OCI-LY7 (cell line): Measurements from ENCODE around the gene STK26. TPM values are rescaled to one million over a fixed set of nuclear protein-coding genes. Genes with fewer than 3 reads are reported as not detected.

Experiments used
- BruUV-seq: library from RNA; stranded (reverse); fragments of 400-500 nt; replicated peaks from 2 replicates; lab custom pipeline; 2021; lab: Mats Ljungman, UMichigan
- CTCF ChIA-PET: fragments of 300-600 bp; sonication (Branson Sonifier 250); formaldehyde crosslinking; loops from one replicate; lab custom pipeline; 2022; ENCODE audit warnings: antibody characterized with exemption; ENCODE audit not compliant: unreplicated experiment; lab: Charles Lee
- POLR2A ChIA-PET: fragments of 300-600 bp; sonication (Branson Sonifier 250); formaldehyde crosslinking; loops from one replicate; lab custom pipeline; 2022; ENCODE audit warnings: antibody characterized with exemption; lab: Charles Lee
- DNase-seq: peaks from one replicate; pipeline ENCODE4 v3.0.0-alpha.2; 2015; ENCODE audit warnings: low spot score
- H2AFZ ChIP-seq: fragments of 200-600 bp; sonication (generic), shearing (Covaris generic); 2 replicates; pipeline ENCODE4 v1.6.1; 2014; ENCODE audit warnings: mild to moderate bottlenecking, antibody characterized with exemption, low read length, moderate library complexity
- H3K27ac ChIP-seq: fragments of 200-600 bp; sonication (generic); 2 replicates; pipeline ENCODE4 v1.5.1; 2014; ENCODE audit warnings: mixed run types, low read depth, mild to moderate bottlenecking, moderate library complexity, low read length, inconsistent platforms; ENCODE audit not compliant: poor library complexity, severe bottlenecking
- H3K36me3 ChIP-seq: fragments of 200-600 bp; sonication (generic); 2 replicates; pipeline ENCODE4 v1.6.1; 2014; ENCODE audit warnings: mild to moderate bottlenecking, antibody characterized with exemption, low read length, moderate library complexity, mixed read lengths; ENCODE audit not compliant: insufficient read depth
- H3K4me1 ChIP-seq: fragments of 200-600 bp; sonication (generic); 2 replicates; pipeline ENCODE4 v1.5.1; 2014; ENCODE audit warnings: mild to moderate bottlenecking, low read length; ENCODE audit not compliant: insufficient read depth, poor library complexity, severe bottlenecking
- H3K4me2 ChIP-seq: fragments of 200-600 bp; sonication (generic); 2 replicates; pipeline ENCODE4 v1.6.1; 2014; ENCODE audit warnings: mild to moderate bottlenecking, low read length
- H3K4me3 ChIP-seq: fragments of 200-600 bp; sonication (generic); 2 replicates; pipeline ENCODE4 v1.5.1; 2014; ENCODE audit warnings: mild to moderate bottlenecking, low read depth, low read length; ENCODE audit not compliant: poor library complexity, severe bottlenecking
- H3K79me2 ChIP-seq: fragments of 200-600 bp; sonication (generic); 2 replicates; pipeline ENCODE4 v1.6.1; 2016; ENCODE audit warnings: low read depth, mild to moderate bottlenecking, low read length, moderate library complexity, mixed read lengths; ENCODE audit not compliant: insufficient read depth
- H3K9me2 ChIP-seq: fragments of 200-600 bp; sonication (generic); 2 replicates; pipeline ENCODE4 v1.6.1; 2016; ENCODE audit warnings: mild to moderate bottlenecking, low read length, mixed read lengths; ENCODE audit not compliant: insufficient read depth
- H3K9me3 ChIP-seq: fragments of 200-600 bp; sonication (generic); 2 replicates; pipeline ENCODE4 v1.6.1; 2014; ENCODE audit warnings: mild to moderate bottlenecking, mixed run types, low read length, mixed read lengths
- H4K20me1 ChIP-seq: fragments of 200-600 bp; sonication (generic); 2 replicates; pipeline ENCODE4 v1.6.1; 2014; ENCODE audit warnings: mild to moderate bottlenecking, antibody characterized with exemption, low read length, moderate library complexity, mixed read lengths; ENCODE audit not compliant: insufficient read depth
- CTCF ChIP-seq: fragments of 200-600 bp; sonication (generic); conservative IDR thresholded peaks from 2 replicates; pipeline ENCODE4 v1.5.1; 2014; ENCODE audit warnings: mild to moderate bottlenecking, antibody characterized with exemption, low read length, moderate library complexity, mixed read lengths
- EZH2phosphoT487 ChIP-seq: fragments of 200-600 bp; sonication (generic); IDR thresholded peaks from 2 replicates; pipeline ENCODE4 v1.6.1; 2018; ENCODE audit warnings: low read depth, borderline replicate concordance, mild to moderate bottlenecking, mixed run types, antibody characterized with exemption, low read length, moderate library complexity, mixed read lengths
- intact Hi-C: fragments of 100-400 bp; cut with micrococcal nuclease; formaldehyde crosslinking; loops from one replicate; pipeline ENCODE4 v1.10.0; 2022; ENCODE audit not compliant: unreplicated experiment
- total RNA-seq, 2 experiments: library from RNA; depleted of rRNA in 1 of 2; stranded (reverse); fragments of >200 nt in 1 of 2; shearing (Covaris generic) in 1 of 2; gene quantifications; 2 replicates each; pipeline ENCODE4 v1.2.3, GENCODE V29; 2014 to 2022

Gene STK26
- total RNA-seq, 2 experiments from 2014 or later = 28.6 to 28.8 TPM

GRCh38 chrX:131977619-131978018, 45.5 kb upstream of the STK26 start:
- ChIA-PET POLR2A (no interaction called here), CTCF (no interaction called here)
- no peak for DNase-seq
- Histone ChIP-seq H3K27ac (no peak overlapping the region), H2AFZ (no peak overlapping the region), H3K9me2 (no peaks in the 10 kb centered on the region), H3K4me2 (no peak overlapping the region), H3K36me3 (no peaks in the 10 kb centered on the region), H4K20me1 (no peaks in the 10 kb centered on the region), H3K4me3 (no peak overlapping the region), H3K4me1 (no peaks in the 10 kb centered on the region), H3K9me3 (no peaks in the 10 kb centered on the region), H3K79me2 (no peaks in the 10 kb centered on the region)
- no TSS peak for BruUV-seq
- TF ChIP-seq CTCF = no peak
- no peak for TF ChIP-seq EZH2phosphoT487
- intact Hi-C loops = no loop called here

GRCh38 chrX:131979116-131979515, 44.0 kb upstream of the STK26 start:
- Histone ChIP-seq H3K27ac (no peak overlapping the region), H3K9me2 (no peaks in the 10 kb centered on the region), H3K4me1 (no peaks in the 10 kb centered on the region), H2AFZ (no peak overlapping the region), H3K79me2 (no peaks in the 10 kb centered on the region), H3K36me3 (no peaks in the 10 kb centered on the region), H3K4me2 (no peak overlapping the region), H4K20me1 (no peaks in the 10 kb centered on the region), H3K9me3 (no peaks in the 10 kb centered on the region), H3K4me3 (no peak overlapping the region)
- no peak for DNase-seq
- TF ChIP-seq EZH2phosphoT487 (no peak), CTCF (no peak)
- intact Hi-C loops = no loop called here
- ChIA-PET CTCF (no interaction called here), POLR2A (no interaction called here)
- no TSS peak for BruUV-seq

- H3K4me1 ChIP-seq = peaks cover 20% of the 10 kb centered on the region
- no peak for DNase-seq
- no peak overlapping the region for H3K27ac ChIP-seq
- H3K4me2 ChIP-seq = no peak overlapping the region
- no peaks in the 10 kb centered on the region for H3K79me2 ChIP-seq
- H3K9me3 ChIP-seq = no peaks in the 10 kb centered on the region
- no peaks in the 10 kb centered on the region for H3K9me2 ChIP-seq
- no TSS peak for BruUV-seq
- H4K20me1 ChIP-seq = no peaks in the 10 kb centered on the region
- no peak for TF ChIP-seq EZH2phosphoT487
- no peak for TF ChIP-seq CTCF
- POLR2A ChIA-PET = interaction anchor here (1.1 kb wide), 1 partner anchor 22 kb away, joined by 3 read pairs; no protein-coding TSS in a partner anchor
- CTCF ChIA-PET = no interaction called here
- no peaks in the 10 kb centered on the region for H3K36me3 ChIP-seq
- H3K4me3 ChIP-seq = no peak overlapping the region
- intact Hi-C loops = no loop called here
- H2AFZ ChIP-seq = no peak overlapping the region
Observed at GRCh38 chrX:131985526-131986049, 37.5 kb upstream of the STK26 start.
